H1 (cell line): ENCODE data around the gene ROS1. TPM values are rescaled to one million over a fixed set of nuclear protein-coding genes. Genes with fewer than 3 reads are reported as not detected.

Experiments used
- polyA plus RNA-seq, 7 experiments: library from polyadenylated mRNA; depleted of rRNA in 3 of 7; stranded (reverse) in 5 of 7; unstranded in 2 of 7; fragments of >200 nt in 5 of 7; fragments of 200-250 nt in 2 of 7; gene quantifications; 1 replicate in 5 of 7; 2 replicates in 1 of 7; 4 replicates in 1 of 7; pipeline versions ENCODE4 v1.2.1 to v1.2.3, GENCODE V29; 2011 to 2013; ENCODE audit warnings: missing spikeins in 2 of 7, mixed read lengths in 2 of 7
- total RNA-seq: library from RNA; stranded (reverse); fragmentation: NEBNext Ultra II Directional; extraction: Animal tissue kit (Norgen Biotek cat#: 25700); gene quantifications from 2 replicates; pipeline ENCODE4 v1.2.1, GENCODE V29; 2021
- TF ChIP-seq, protein P1 (sequence below): fragments of 300-600 bp; sonication (generic); IDR thresholded peaks from 2 replicates; pipeline ENCODE4 v1.7.1; 2012; ENCODE audit warnings: low read length, moderate library complexity, mild to moderate bottlenecking, inconsistent platforms; ENCODE audit not compliant: insufficient replicate concordance

ROS1 gene
- total and polyA plus RNA-seq, 2 of the 8 experiments (the other 6 are each of a cell fraction or from before 2014, with no cell fraction given) = not detected

GRCh38 chr6:117298941-117299340 is 126.8 kb downstream of the ROS1 start (continued):
- TF ChIP-seq, protein P1, sequence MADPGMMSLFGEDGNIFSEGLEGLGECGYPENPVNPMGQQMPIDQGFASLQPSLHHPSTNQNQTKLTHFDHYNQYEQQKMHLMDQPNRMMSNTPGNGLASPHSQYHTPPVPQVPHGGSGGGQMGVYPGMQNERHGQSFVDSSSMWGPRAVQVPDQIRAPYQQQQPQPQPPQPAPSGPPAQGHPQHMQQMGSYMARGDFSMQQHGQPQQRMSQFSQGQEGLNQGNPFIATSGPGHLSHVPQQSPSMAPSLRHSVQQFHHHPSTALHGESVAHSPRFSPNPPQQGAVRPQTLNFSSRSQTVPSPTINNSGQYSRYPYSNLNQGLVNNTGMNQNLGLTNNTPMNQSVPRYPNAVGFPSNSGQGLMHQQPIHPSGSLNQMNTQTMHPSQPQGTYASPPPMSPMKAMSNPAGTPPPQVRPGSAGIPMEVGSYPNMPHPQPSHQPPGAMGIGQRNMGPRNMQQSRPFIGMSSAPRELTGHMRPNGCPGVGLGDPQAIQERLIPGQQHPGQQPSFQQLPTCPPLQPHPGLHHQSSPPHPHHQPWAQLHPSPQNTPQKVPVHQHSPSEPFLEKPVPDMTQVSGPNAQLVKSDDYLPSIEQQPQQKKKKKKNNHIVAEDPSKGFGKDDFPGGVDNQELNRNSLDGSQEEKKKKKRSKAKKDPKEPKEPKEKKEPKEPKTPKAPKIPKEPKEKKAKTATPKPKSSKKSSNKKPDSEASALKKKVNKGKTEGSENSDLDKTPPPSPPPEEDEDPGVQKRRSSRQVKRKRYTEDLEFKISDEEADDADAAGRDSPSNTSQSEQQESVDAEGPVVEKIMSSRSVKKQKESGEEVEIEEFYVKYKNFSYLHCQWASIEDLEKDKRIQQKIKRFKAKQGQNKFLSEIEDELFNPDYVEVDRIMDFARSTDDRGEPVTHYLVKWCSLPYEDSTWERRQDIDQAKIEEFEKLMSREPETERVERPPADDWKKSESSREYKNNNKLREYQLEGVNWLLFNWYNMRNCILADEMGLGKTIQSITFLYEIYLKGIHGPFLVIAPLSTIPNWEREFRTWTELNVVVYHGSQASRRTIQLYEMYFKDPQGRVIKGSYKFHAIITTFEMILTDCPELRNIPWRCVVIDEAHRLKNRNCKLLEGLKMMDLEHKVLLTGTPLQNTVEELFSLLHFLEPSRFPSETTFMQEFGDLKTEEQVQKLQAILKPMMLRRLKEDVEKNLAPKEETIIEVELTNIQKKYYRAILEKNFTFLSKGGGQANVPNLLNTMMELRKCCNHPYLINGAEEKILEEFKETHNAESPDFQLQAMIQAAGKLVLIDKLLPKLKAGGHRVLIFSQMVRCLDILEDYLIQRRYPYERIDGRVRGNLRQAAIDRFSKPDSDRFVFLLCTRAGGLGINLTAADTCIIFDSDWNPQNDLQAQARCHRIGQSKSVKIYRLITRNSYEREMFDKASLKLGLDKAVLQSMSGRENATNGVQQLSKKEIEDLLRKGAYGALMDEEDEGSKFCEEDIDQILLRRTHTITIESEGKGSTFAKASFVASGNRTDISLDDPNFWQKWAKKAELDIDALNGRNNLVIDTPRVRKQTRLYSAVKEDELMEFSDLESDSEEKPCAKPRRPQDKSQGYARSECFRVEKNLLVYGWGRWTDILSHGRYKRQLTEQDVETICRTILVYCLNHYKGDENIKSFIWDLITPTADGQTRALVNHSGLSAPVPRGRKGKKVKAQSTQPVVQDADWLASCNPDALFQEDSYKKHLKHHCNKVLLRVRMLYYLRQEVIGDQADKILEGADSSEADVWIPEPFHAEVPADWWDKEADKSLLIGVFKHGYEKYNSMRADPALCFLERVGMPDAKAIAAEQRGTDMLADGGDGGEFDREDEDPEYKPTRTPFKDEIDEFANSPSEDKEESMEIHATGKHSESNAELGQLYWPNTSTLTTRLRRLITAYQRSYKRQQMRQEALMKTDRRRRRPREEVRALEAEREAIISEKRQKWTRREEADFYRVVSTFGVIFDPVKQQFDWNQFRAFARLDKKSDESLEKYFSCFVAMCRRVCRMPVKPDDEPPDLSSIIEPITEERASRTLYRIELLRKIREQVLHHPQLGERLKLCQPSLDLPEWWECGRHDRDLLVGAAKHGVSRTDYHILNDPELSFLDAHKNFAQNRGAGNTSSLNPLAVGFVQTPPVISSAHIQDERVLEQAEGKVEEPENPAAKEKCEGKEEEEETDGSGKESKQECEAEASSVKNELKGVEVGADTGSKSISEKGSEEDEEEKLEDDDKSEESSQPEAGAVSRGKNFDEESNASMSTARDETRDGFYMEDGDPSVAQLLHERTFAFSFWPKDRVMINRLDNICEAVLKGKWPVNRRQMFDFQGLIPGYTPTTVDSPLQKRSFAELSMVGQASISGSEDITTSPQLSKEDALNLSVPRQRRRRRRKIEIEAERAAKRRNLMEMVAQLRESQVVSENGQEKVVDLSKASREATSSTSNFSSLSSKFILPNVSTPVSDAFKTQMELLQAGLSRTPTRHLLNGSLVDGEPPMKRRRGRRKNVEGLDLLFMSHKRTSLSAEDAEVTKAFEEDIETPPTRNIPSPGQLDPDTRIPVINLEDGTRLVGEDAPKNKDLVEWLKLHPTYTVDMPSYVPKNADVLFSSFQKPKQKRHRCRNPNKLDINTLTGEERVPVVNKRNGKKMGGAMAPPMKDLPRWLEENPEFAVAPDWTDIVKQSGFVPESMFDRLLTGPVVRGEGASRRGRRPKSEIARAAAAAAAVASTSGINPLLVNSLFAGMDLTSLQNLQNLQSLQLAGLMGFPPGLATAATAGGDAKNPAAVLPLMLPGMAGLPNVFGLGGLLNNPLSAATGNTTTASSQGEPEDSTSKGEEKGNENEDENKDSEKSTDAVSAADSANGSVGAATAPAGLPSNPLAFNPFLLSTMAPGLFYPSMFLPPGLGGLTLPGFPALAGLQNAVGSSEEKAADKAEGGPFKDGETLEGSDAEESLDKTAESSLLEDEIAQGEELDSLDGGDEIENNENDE = no peak
